Stimulated activated naive CD8-positive, alpha-beta T cell treated with anti-CD3 and anti-CD28 coated beads, Interleukin-15, amount 100 ng/mL, for 72 hours (primary cell): ENCODE measurements around the gene FOXO3.
"Not testable (repeated sequence)": the region's sequence is repeated elsewhere in the genome, so short reads cannot be mapped to it uniquely, and the experiment has no call there.

Source experiments
- ATAC-seq: fragments of 150-1000 bp; cut with Tn5 transposase; 2 replicates; pipeline ENCODE4 v1.10.0; 2021; ENCODE audit warnings: mild to moderate bottlenecking, moderate library complexity
- DNase-seq, 2 donors: peaks; one replicate each; pipeline ENCODE4 v3.0.0; 2021 to 2022
- H3K27ac Mint-ChIP-seq, 2 donors: one replicate each; pipeline ENCODE4 v1.8.0; 2022; ENCODE audit warnings: mild to moderate bottlenecking in 2 of 2, mixed read lengths in 2 of 2, moderate library complexity in 2 of 2
- H3K27me3 Mint-ChIP-seq: one replicate; pipeline ENCODE4 v1.8.0; 2022; ENCODE audit warnings: mixed read lengths
- H3K4me1 Mint-ChIP-seq: one replicate; pipeline ENCODE4 v1.8.0; 2022; ENCODE audit warnings: mild to moderate bottlenecking, mixed read lengths
- H3K4me3 Mint-ChIP-seq, 2 donors: one replicate each; pipeline ENCODE4 v1.8.0; 2022; ENCODE audit warnings: mild to moderate bottlenecking in 2 of 2, mixed read lengths in 2 of 2, moderate library complexity in 1 of 2
- H3K9me3 Mint-ChIP-seq, 2 donors: one replicate each; pipeline ENCODE4 v1.8.0; 2022; ENCODE audit warnings: mixed read lengths in 2 of 2

Gene FOXO3

DNA sequence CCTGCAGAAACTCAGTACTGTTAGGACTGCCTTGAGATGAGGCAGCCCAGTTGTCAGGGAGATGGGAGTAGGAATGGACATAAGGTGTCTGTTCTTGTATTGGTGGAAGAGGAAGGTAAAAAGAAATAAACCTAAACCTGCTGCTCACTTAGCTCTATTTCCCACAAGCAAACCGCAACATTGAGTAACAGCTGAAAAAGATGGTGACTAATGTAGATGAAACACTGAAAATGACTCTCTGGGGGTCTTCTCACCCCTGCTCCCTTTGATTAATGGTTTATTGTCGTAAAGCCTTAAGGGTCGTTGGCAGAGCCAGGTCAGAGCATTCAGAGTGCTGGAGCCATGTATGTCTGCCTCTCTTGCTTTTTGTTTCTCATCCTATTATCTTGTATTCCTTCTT is 87.5 kb downstream of the FOXO3 start:
- peaks cover 23% of the 10 kb centered on the region for H3K4me1 Mint-ChIP-seq
- ATAC-seq: no peak
- H3K27me3 Mint-ChIP-seq: no peaks in the 10 kb centered on the region
- no peaks in the 10 kb centered on the region for H3K9me3 Mint-ChIP-seq
- DNase-seq: no peak
- H3K27ac Mint-ChIP-seq: no peak overlapping the region
- no peak overlapping the region for H3K4me3 Mint-ChIP-seq

DNA sequence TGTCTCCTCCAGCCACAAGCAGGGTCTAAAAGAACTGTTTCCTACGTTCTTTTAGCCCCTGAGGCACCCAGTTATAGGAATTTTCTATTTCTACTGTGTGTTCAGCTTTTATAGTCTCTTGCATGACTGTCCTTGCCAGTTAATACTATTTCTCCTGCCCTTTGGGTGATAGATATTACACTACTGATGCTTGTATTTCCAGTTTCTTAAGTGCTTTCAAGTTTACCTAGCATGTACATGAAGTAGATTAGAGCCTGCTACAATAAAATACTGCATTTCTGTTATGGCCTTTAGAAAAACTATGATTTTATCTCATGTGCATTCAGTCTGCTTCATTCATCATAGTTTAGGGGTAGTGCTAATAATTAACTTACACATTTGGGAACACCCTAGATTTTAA is 89.6 kb downstream of the FOXO3 start:
- H3K27me3 Mint-ChIP-seq: no peaks in the 10 kb centered on the region
- no peak for ATAC-seq
- no peak overlapping the region for H3K27ac Mint-ChIP-seq
- H3K4me3 Mint-ChIP-seq: no peak overlapping the region
- DNase-seq: no peak
- no peaks in the 10 kb centered on the region for H3K9me3 Mint-ChIP-seq
- H3K4me1 Mint-ChIP-seq: peaks cover 35% of the 10 kb centered on the region

GRCh38 chr6:108650781-108651180 is 90.1 kb downstream of the FOXO3 start:
- DNase-seq (no peak), ATAC-seq (no peak)
- Mint-ChIP-seq H3K9me3 (no peaks in the 10 kb centered on the region), H3K27me3 (no peaks in the 10 kb centered on the region), H3K27ac (no peak overlapping the region), H3K4me1 (peaks cover 35% of the 10 kb centered on the region), H3K4me3 (no peak overlapping the region)

- H3K4me1 Mint-ChIP-seq: peaks cover 35% of the 10 kb centered on the region
- no peak for DNase-seq
- H3K4me3 Mint-ChIP-seq: no peak overlapping the region
- H3K9me3 Mint-ChIP-seq: no peaks in the 10 kb centered on the region
- ATAC-seq: no peak
- H3K27ac Mint-ChIP-seq: no peak overlapping the region
- no peaks in the 10 kb centered on the region for H3K27me3 Mint-ChIP-seq
Observed at GRCh38 chr6:108651340-108652227, 90.9 kb downstream of the FOXO3 start.

GRCh38 chr6:108652375-108652774 is 91.7 kb downstream of the FOXO3 start:
- DNase-seq (no peak), ATAC-seq (no peak)
- Mint-ChIP-seq H3K4me3 (no peak overlapping the region), H3K9me3 (no peaks in the 10 kb centered on the region), H3K4me1 (peaks cover 35% of the 10 kb centered on the region), H3K27ac (no peak overlapping the region), H3K27me3 (no peaks in the 10 kb centered on the region)

GRCh38 chr6:108653949-108654348 is 93.2 kb downstream of the FOXO3 start:
- DNase-seq (no peak), ATAC-seq (no peak)
- peaks cover 0 to 4% of the 10 kb centered on the region in 2 donors for H3K9me3 Mint-ChIP-seq
- H3K27ac Mint-ChIP-seq: peak overlapping the region in 1 of 2 donors; percentile 59
- peaks cover 35% of the 10 kb centered on the region for H3K4me1 Mint-ChIP-seq
- H3K4me3 Mint-ChIP-seq: no peak overlapping the region
- no peaks in the 10 kb centered on the region for H3K27me3 Mint-ChIP-seq

GRCh38 chr6:108654465-108655106 is 93.9 kb downstream of the FOXO3 start:
- ATAC-seq: no peak
- H3K27me3 Mint-ChIP-seq: no peaks in the 10 kb centered on the region
- H3K9me3 Mint-ChIP-seq: peaks cover 0 to 4% of the 10 kb centered on the region in 2 donors
- H3K4me3 Mint-ChIP-seq: no peak overlapping the region
- peaks cover 35% of the 10 kb centered on the region for H3K4me1 Mint-ChIP-seq
- no peak overlapping the region for H3K27ac Mint-ChIP-seq
- DNase-seq: no peak

GRCh38 chr6:108655806-108656651 is 95.3 kb downstream of the FOXO3 start:
- H3K4me3 Mint-ChIP-seq: no peak overlapping the region
- H3K9me3 Mint-ChIP-seq: peaks cover 0 to 4% of the 10 kb centered on the region in 2 donors
- peaks cover 26% of the 10 kb centered on the region for H3K4me1 Mint-ChIP-seq
- no peaks in the 10 kb centered on the region for H3K27me3 Mint-ChIP-seq
- ATAC-seq (no peak), DNase-seq (no peak)
- no peak overlapping the region for H3K27ac Mint-ChIP-seq

- Mint-ChIP-seq H3K27ac (no peak overlapping the region), H3K27me3 (no peaks in the 10 kb centered on the region), H3K9me3 (peaks cover 0 to 4% of the 10 kb centered on the region in 2 donors), H3K4me3 (no peak overlapping the region), H3K4me1 (peaks cover 26% of the 10 kb centered on the region)
- ATAC-seq (no peak), DNase-seq (no peak)
Observed at GRCh38 chr6:108656836-108657235, 96.1 kb downstream of the FOXO3 start.

DNA sequence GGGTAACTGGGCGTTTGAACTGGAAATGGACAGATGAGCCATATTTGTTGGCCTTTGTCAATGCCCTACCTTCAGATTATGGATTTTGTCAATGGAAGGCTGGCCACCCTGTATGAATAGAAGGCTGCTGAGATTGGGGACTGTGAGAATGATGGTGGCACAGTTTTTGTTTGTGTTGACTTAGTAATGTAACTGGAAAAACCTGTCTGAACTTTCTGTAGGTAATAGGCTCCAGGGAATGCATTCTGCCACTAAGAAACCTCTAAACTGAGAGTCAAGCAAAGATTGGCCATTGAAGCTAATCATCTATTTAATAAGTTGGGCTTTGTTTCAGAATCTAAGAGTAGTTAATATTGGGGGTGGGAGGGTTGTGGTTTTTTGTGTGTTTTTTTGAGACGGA is 97.5 kb downstream of the FOXO3 start:
- Mint-ChIP-seq H3K27ac (no peak overlapping the region), H3K9me3 (peaks cover 0 to 4% of the 10 kb centered on the region in 2 donors), H3K4me1 (peaks cover 25% of the 10 kb centered on the region), H3K4me3 (no peak overlapping the region), H3K27me3 (no peaks in the 10 kb centered on the region)
- ATAC-seq (no peak), DNase-seq (no peak)

- ATAC-seq: not testable (repeated sequence)
Observed at GRCh38 chr6:108658785-108659184, 98.1 kb downstream of the FOXO3 start.

GRCh38 chr6:108660251-108660650 is 99.5 kb downstream of the FOXO3 start:
- H3K27ac Mint-ChIP-seq: no peak overlapping the region
- no peaks in the 10 kb centered on the region for H3K27me3 Mint-ChIP-seq
- H3K4me1 Mint-ChIP-seq: peaks cover 19% of the 10 kb centered on the region

More at GRCh38 chr6:108658785-108659184, 98.1 kb downstream of the FOXO3 start:
- H3K9me3 Mint-ChIP-seq, H3K4me3 Mint-ChIP-seq, H3K27ac Mint-ChIP-seq, DNase-seq, H3K27me3 Mint-ChIP-seq: not testable (repeated sequence)
- peaks cover 19% of the 10 kb centered on the region for H3K4me1 Mint-ChIP-seq

DNA sequence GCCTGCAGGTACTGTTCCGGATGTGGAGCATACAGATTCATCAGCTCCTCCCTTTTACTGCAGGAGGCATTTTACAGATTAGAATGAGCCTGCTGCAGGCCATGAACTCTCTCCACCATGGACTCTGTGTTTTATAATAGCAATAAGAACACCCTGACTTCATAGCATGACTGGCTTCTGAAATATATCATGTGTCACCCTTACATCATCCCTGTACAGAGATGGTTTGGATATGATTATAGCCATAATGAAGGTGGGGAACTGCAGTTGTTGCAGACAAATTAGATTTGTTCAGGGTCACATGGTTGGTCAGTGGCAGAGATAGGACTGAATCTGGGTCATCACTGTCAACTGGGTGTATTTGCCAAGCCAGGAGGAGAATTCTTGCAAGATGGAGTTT is 100.7 kb downstream of the FOXO3 start:
- ATAC-seq (no peak), DNase-seq (no peak)
- H3K4me3 Mint-ChIP-seq: no peak overlapping the region
- no peaks in the 10 kb centered on the region for H3K27me3 Mint-ChIP-seq
- no peak overlapping the region for H3K27ac Mint-ChIP-seq
- peaks cover 31% of the 10 kb centered on the region for H3K4me1 Mint-ChIP-seq
- peaks cover 0 to 4% of the 10 kb centered on the region in 2 donors for H3K9me3 Mint-ChIP-seq

More at GRCh38 chr6:108660251-108660650, 99.5 kb downstream of the FOXO3 start:
- Mint-ChIP-seq H3K9me3 (peaks cover 0 to 4% of the 10 kb centered on the region in 2 donors), H3K4me3 (no peak overlapping the region)
- ATAC-seq: no peak
- DNase-seq: no peak

- ATAC-seq (no peak), DNase-seq (no peak)
- Mint-ChIP-seq H3K27me3 (no peaks in the 10 kb centered on the region), H3K27ac (no peak overlapping the region), H3K4me1 (peaks cover 36% of the 10 kb centered on the region), H3K4me3 (no peak overlapping the region), H3K9me3 (peaks cover 0 to 4% of the 10 kb centered on the region in 2 donors)
Observed at GRCh38 chr6:108661982-108662381, 101.3 kb downstream of the FOXO3 start.

- Mint-ChIP-seq H3K4me3 (no peak overlapping the region), H3K4me1 (peaks cover 43% of the 10 kb centered on the region), H3K9me3 (peaks cover 0 to 4% of the 10 kb centered on the region in 2 donors), H3K27ac (peak overlapping the region in 1 of 2 donors; percentile 71), H3K27me3 (no peaks in the 10 kb centered on the region)
- DNase-seq (no peak), ATAC-seq (no peak)
Observed at GRCh38 chr6:108662702-108663101, 102.0 kb downstream of the FOXO3 start.
